ENCODE data around the gene TTC28.

TTC28 gene

DNA sequence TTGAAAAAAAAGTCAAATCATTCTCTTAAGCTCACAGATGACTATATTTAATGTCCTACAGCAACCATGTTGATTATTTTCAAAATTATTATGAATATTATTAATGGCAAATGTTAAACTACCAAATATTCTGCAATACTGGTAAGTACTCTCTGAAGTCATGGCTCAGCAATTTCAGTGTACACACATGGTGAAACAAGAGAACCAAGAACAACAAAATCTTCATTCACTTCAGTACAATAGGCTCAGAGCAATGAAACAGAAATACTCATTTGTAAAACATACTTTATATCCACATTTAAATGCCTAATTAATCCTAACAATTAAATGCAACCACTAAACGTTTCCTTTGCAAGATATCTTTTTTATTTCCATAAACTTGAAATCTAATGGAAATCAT is 347.2 kb downstream of the TTC28 start:
- no peaks in the 10 kb centered on the region for H3K4me1 ChIP-seq (ENCODE audit: insufficient read depth, low read length)
- H3K9me3 ChIP-seq (ENCODE audit: low read length), result no peaks in the 10 kb centered on the region
- H3K27me3 ChIP-seq (ENCODE audit: control insufficient read depth in 1 of 2, insufficient read depth in 2 of 2, low read length in 2 of 2), result no peaks in the 10 kb centered on the region
- H3K27ac ChIP-seq (ENCODE audit: low read depth, low read length), result no peak overlapping the region
- H3K36me3 ChIP-seq (ENCODE audit: insufficient read depth, low read length), result no peaks in the 10 kb centered on the region
- no peak overlapping the region for H3K9ac ChIP-seq (ENCODE audit: low read length)
- no peak overlapping the region for H3K4me3 ChIP-seq (ENCODE audit: low read depth in 1 of 2, low read length in 2 of 2)

DNA sequence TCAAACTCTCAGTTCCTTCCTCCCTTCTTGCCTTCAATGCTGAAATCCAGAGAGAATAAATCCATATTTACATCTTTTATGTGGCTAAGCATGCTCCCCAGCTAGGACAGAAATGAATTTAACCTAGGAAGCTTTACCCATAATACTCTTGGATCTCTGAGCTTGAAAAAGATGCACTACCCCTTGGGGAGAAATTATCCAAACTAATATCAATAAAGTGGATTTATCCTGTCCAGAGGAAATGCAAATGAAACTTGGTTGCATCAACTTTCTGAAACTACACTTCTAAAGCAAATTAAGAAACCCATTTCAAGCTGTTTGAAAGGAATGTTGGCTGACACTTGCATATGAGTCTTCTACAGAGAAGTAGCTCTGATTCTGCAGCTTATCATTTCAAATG is 347.9 kb downstream of the TTC28 start:
- no peaks in the 10 kb centered on the region for H3K4me1 ChIP-seq (ENCODE audit: insufficient read depth, low read length)
- no peaks in the 10 kb centered on the region for H3K36me3 ChIP-seq (ENCODE audit: insufficient read depth, low read length)
- no peaks in the 10 kb centered on the region for H3K9me3 ChIP-seq (ENCODE audit: low read length)
- no peak overlapping the region for H3K27ac ChIP-seq (ENCODE audit: low read depth, low read length)
- H3K27me3 ChIP-seq (ENCODE audit: control insufficient read depth in 1 of 2, insufficient read depth in 2 of 2, low read length in 2 of 2), result no peaks in the 10 kb centered on the region
- no peak overlapping the region for H3K9ac ChIP-seq (ENCODE audit: low read length)
- no peak overlapping the region for H3K4me3 ChIP-seq (ENCODE audit: low read depth in 1 of 2, low read length in 2 of 2)

DNA sequence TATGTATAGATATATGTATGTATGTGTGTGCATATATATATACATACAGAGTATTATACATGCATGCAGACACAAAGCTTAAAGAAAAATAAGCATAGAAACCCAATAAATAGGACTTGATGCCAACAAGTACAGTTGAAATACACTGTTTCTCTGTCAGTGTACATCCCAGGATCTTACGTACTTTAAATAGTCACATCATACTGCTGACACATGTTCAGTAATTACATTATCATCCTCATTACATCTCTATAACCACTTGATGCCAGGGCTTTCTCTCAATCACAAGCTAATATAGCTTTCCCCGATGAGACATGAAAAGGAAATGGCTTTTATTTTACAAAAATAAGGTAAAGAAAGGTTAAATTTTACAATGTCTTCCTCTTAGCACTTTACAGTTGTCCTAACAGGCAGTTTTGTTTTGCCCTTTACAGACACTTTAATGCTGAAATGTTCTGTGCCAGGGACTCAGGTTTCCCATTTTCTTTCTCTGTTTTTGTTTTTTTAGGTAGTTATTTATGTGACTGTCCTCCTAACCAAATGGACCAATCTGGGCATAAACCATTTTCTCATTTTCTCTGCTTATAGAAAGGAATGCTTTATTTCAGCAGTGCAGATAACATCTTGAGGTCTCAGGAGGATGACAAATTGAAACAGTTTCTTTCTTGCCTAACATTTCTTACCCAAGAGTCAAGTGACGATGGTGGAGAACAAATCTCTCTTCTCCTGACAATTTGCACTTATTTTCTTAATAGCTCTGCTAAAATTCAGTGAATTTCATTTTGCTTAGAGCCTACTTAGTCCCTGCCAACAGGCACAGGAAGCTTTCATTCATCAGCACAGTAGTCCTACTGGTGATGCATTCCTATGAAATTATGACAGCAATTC is 350.2 kb downstream of the TTC28 start:
- Histone ChIP-seq H3K9me3 (ENCODE audit: low read length) (no peaks in the 10 kb centered on the region), H3K9ac (ENCODE audit: low read length) (no peak overlapping the region), H3K27me3 (ENCODE audit: control insufficient read depth in 1 of 2, insufficient read depth in 2 of 2, low read length in 2 of 2) (no peaks in the 10 kb centered on the region), H3K4me3 (ENCODE audit: low read depth in 1 of 2, low read length in 2 of 2) (no peak overlapping the region), H3K4me1 (ENCODE audit: insufficient read depth, low read length) (no peaks in the 10 kb centered on the region), H3K36me3 (ENCODE audit: insufficient read depth, low read length) (no peaks in the 10 kb centered on the region), H3K27ac (ENCODE audit: low read depth, low read length) (no peak overlapping the region)

DNA sequence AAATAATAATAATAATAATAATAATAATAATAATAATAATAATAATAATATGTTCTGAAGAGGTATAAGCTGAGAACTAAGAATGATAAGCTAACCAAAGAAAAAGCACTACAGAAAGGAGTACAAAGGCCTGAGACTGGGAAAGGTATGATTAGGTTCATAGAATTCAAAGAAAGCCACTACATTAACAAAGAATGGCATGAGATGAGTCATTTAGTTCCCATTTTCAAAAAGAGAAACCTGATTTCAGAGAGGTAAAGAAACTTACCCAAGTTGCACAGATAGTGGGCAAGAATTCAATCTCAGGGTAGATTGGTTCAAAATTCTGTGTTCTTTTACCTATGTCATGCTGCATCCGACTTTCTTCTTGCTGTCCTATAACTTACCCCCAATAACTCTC is 350.9 kb downstream of the TTC28 start:
- no peaks in the 10 kb centered on the region for H3K27me3 ChIP-seq (ENCODE audit: control insufficient read depth in 1 of 2, insufficient read depth in 2 of 2, low read length in 2 of 2)
- H3K9ac ChIP-seq (ENCODE audit: low read length), result no peak overlapping the region
- H3K36me3 ChIP-seq (ENCODE audit: insufficient read depth, low read length), result no peaks in the 10 kb centered on the region
- no peaks in the 10 kb centered on the region for H3K9me3 ChIP-seq (ENCODE audit: low read length)
- H3K4me1 ChIP-seq (ENCODE audit: insufficient read depth, low read length), result no peaks in the 10 kb centered on the region
- H3K27ac ChIP-seq (ENCODE audit: low read depth, low read length), result no peak overlapping the region
- no peak overlapping the region for H3K4me3 ChIP-seq (ENCODE audit: low read depth in 1 of 2, low read length in 2 of 2)

DNA sequence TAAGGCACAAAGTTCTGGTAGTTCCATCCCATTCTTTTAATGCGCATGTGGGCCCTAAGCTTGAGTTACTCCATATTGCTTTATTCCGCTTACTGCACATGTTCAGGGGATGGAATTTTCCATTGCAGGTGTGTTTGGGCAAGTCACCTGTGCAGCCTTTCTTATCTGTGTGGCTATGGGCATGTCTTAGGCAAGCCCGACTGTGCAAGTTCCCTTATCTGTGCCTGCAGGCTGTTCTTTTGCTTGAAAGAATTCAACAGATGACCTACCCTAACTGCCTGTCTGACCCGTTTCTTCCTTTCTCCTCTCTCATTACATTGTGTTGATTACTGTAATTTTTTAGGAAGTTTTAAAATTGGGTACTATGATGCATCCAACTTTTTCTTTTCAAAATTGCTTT is 363.6 kb downstream of the TTC28 start:
- no peaks in the 10 kb centered on the region for H3K4me1 ChIP-seq (ENCODE audit: insufficient read depth, low read length)
- H3K27me3 ChIP-seq (ENCODE audit: control insufficient read depth in 1 of 2, insufficient read depth in 2 of 2, low read length in 2 of 2), result no peaks in the 10 kb centered on the region
- no peaks in the 10 kb centered on the region for H3K9me3 ChIP-seq (ENCODE audit: low read length)
- H3K36me3 ChIP-seq (ENCODE audit: insufficient read depth, low read length), result no peaks in the 10 kb centered on the region
- H3K9ac ChIP-seq (ENCODE audit: low read length), result no peak overlapping the region
- H3K4me3 ChIP-seq (ENCODE audit: low read depth in 1 of 2, low read length in 2 of 2), result no peak overlapping the region
- H3K27ac ChIP-seq (ENCODE audit: low read depth, low read length), result no peak overlapping the region

DNA sequence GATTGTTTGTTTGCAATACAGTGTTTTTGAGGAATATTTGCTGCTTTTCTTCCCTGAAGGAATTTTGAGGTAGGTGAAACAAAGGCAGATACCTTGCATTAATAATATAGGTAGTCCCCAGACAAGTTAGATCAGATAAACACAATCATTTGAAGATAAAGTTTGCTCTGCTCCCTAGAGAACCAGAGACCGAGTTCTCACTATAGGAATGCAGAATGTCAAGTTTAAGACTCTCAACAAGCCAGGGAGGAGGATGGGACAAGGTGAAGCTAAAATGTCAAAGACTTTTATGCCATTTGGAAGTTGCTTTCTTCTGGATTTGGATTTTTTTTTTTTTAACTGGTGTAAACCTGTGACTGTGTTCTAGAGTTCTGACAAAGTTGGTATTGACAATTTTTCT is 364.7 kb downstream of the TTC28 start:
- H3K27me3 ChIP-seq (ENCODE audit: control insufficient read depth in 1 of 2, insufficient read depth in 2 of 2, low read length in 2 of 2), result no peaks in the 10 kb centered on the region
- no peaks in the 10 kb centered on the region for H3K36me3 ChIP-seq (ENCODE audit: insufficient read depth, low read length)
- H3K4me1 ChIP-seq (ENCODE audit: insufficient read depth, low read length), result no peaks in the 10 kb centered on the region
- no peak overlapping the region for H3K4me3 ChIP-seq (ENCODE audit: low read depth in 1 of 2, low read length in 2 of 2)
- H3K9ac ChIP-seq (ENCODE audit: low read length), result no peak overlapping the region
- no peak overlapping the region for H3K27ac ChIP-seq (ENCODE audit: low read depth, low read length)
- no peaks in the 10 kb centered on the region for H3K9me3 ChIP-seq (ENCODE audit: low read length)

DNA sequence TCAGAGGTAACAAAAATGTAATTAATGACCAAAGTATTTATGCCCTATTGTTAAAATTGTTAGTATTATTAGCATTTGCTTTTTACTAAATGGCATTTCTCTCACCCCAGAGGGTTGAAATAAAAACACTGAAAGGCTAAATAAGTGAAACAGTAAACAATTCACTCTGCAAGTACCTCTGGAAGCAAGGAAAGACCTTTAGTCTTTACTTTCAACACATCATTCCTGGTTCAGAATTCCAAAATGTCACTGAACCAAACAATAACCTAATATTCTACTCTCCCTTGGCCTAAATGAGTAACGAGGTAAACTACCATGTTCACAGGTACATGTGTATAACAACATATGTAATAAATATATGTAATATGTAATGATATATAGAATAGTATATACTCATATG is 369.3 kb downstream of the TTC28 start:
- no peaks in the 10 kb centered on the region for H3K9me3 ChIP-seq (ENCODE audit: low read length)
- H3K27me3 ChIP-seq (ENCODE audit: control insufficient read depth in 1 of 2, insufficient read depth in 2 of 2, low read length in 2 of 2), result no peaks in the 10 kb centered on the region
- H3K36me3 ChIP-seq (ENCODE audit: insufficient read depth, low read length), result no peaks in the 10 kb centered on the region
- no peak overlapping the region for H3K27ac ChIP-seq (ENCODE audit: low read depth, low read length)
- H3K4me1 ChIP-seq (ENCODE audit: insufficient read depth, low read length), result no peaks in the 10 kb centered on the region
- H3K4me3 ChIP-seq (ENCODE audit: low read depth in 1 of 2, low read length in 2 of 2), result no peak overlapping the region
- no peak overlapping the region for H3K9ac ChIP-seq (ENCODE audit: low read length)

DNA sequence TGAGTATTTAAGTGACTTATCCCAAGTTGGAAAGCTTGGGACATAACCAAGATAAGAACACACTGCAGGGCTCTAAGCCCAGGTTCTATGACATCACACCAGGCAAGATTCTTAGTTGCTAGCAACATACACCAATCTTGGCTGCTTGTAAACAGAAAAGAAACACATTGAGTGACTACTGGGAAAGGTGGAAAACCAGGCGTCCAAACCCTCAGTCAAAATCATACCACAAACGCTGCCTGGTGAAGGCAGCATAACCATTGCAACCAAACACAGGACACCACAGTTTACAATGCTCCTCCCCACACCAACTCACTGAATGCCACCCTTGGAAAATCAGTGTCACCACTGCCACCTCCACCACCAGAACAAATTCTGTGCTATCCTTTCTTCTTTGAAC is 379.9 kb downstream of the TTC28 start:
- Histone ChIP-seq H3K4me3 (ENCODE audit: low read depth in 1 of 2, low read length in 2 of 2) (no peak overlapping the region), H3K9ac (ENCODE audit: low read length) (no peak overlapping the region), H3K4me1 (ENCODE audit: insufficient read depth, low read length) (peaks cover 13% of the 10 kb centered on the region), H3K9me3 (ENCODE audit: low read length) (no peaks in the 10 kb centered on the region), H3K27me3 (ENCODE audit: control insufficient read depth in 1 of 2, insufficient read depth in 2 of 2, low read length in 2 of 2) (no peaks in the 10 kb centered on the region), H3K27ac (ENCODE audit: low read depth, low read length) (no peak overlapping the region), H3K36me3 (ENCODE audit: insufficient read depth, low read length) (no peaks in the 10 kb centered on the region)

DNA sequence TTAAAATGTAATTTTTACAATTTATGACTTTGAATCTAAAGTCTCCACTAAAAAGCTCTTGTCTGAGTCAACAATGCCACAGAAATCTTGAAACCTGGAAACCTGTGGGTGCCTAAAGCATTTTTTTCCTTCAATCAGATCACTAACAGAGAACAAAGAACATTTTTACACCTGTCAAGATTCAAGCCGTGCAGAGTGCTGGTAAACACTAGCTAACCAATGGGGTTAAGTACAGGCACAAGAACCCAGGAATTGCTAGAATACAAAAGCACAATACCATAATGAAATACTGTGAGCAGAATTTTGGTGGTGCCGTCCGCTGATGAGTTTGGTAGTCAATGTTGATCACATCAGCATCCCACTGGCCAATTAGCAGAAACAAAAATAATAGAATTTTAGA is 380.3 kb downstream of the TTC28 start:
- Histone ChIP-seq H3K9ac (ENCODE audit: low read length) (no peak overlapping the region), H3K9me3 (ENCODE audit: low read length) (no peaks in the 10 kb centered on the region), H3K4me3 (ENCODE audit: low read depth in 1 of 2, low read length in 2 of 2) (no peak overlapping the region), H3K36me3 (ENCODE audit: insufficient read depth, low read length) (no peaks in the 10 kb centered on the region), H3K27me3 (ENCODE audit: control insufficient read depth in 1 of 2, insufficient read depth in 2 of 2, low read length in 2 of 2) (no peaks in the 10 kb centered on the region), H3K27ac (ENCODE audit: low read depth, low read length) (no peak overlapping the region), H3K4me1 (ENCODE audit: insufficient read depth, low read length) (peaks cover 13% of the 10 kb centered on the region)

DNA sequence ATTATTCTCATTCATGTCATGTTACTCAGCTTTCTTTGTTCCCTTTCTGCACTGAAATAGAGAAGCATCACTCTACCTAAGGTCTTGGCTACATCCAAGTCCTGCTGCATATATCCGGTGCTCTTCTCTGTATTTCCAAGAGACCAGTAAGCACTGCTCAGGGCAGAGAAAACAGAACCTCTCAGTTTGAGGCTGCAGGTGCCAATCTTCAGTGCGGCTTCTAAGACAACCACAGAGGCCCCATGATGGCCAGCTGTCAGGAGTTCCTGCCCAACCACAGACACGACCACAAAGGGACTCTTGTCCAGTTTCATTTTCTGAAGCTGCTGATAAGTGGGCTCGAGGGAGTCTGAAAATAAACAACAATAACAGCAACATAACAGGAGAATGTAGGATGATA is 382.1 kb downstream of the TTC28 start:
- Histone ChIP-seq H3K4me3 (ENCODE audit: low read depth in 1 of 2, low read length in 2 of 2) (no peak overlapping the region), H3K4me1 (ENCODE audit: insufficient read depth, low read length) (peaks cover 13% of the 10 kb centered on the region), H3K27ac (ENCODE audit: low read depth, low read length) (no peak overlapping the region), H3K9ac (ENCODE audit: low read length) (no peak overlapping the region), H3K27me3 (ENCODE audit: control insufficient read depth in 1 of 2, insufficient read depth in 2 of 2, low read length in 2 of 2) (no peaks in the 10 kb centered on the region), H3K9me3 (ENCODE audit: low read length) (no peaks in the 10 kb centered on the region), H3K36me3 (ENCODE audit: insufficient read depth, low read length) (no peaks in the 10 kb centered on the region)

DNA sequence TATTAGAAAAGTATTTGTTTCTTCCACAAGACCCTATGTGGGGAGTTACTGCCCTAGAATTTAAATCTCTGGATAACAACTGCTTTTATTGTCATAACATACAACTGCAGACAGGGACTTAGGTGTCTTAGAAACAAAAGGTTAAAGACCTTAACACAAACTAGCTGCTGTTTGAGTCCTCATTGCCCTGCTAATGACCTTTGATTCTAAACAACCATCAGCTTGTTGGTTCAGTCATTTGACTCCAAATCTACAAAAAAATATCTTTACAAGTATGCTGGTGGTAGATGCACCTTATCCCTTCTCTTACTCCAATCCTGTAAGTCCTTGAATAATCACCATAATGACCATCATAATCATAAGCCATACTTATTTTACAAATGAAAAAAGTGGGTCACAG is 383.2 kb downstream of the TTC28 start:
- H3K27me3 ChIP-seq (ENCODE audit: control insufficient read depth in 1 of 2, insufficient read depth in 2 of 2, low read length in 2 of 2), result no peaks in the 10 kb centered on the region
- H3K9ac ChIP-seq (ENCODE audit: low read length), result no peak overlapping the region
- H3K36me3 ChIP-seq (ENCODE audit: insufficient read depth, low read length), result no peaks in the 10 kb centered on the region
- no peak overlapping the region for H3K27ac ChIP-seq (ENCODE audit: low read depth, low read length)
- H3K4me3 ChIP-seq (ENCODE audit: low read depth in 1 of 2, low read length in 2 of 2), result no peak overlapping the region
- H3K4me1 ChIP-seq (ENCODE audit: insufficient read depth, low read length), result peaks cover 13% of the 10 kb centered on the region
- H3K9me3 ChIP-seq (ENCODE audit: low read length), result no peaks in the 10 kb centered on the region

DNA sequence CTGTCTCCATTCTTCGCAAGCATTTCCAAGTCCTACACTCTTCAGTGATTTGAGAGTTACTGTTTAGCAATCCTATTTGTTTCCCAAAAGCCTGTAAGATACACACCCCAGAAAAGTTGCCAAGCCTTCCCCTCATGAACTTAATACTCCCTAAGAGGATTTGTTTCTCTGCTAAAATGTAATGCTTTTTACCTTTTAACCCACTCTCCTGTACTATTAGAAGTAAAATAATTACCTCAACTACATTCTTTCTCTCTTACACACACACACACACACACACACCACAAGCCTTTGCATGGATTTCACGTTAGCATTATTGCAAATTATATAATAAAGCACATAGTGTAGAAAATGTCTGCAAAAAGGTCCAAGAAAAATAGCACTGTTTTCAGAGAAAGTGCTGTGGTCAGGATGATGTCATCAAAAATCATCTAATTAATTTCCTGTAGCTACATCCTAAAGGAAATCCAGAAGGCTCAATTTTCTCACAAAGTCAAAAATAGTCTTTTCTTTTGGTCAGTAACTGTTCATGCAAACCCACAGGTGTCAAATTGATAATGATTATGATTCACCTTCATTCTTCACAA is 396.5 kb downstream of the TTC28 start:
- Histone ChIP-seq H3K27ac (ENCODE audit: low read depth, low read length) (no peak overlapping the region), H3K4me3 (ENCODE audit: low read depth in 1 of 2, low read length in 2 of 2) (no peak overlapping the region)

More for the DNA sequence above, 396.5 kb downstream of the TTC28 start:
- H3K36me3 ChIP-seq (ENCODE audit: insufficient read depth, low read length), result no peaks in the 10 kb centered on the region
- no peaks in the 10 kb centered on the region for H3K27me3 ChIP-seq (ENCODE audit: control insufficient read depth in 1 of 2, insufficient read depth in 2 of 2, low read length in 2 of 2)
- no peaks in the 10 kb centered on the region for H3K9me3 ChIP-seq (ENCODE audit: low read length)
- no peak overlapping the region for H3K9ac ChIP-seq (ENCODE audit: low read length)
- H3K4me1 ChIP-seq (ENCODE audit: insufficient read depth, low read length), result peaks cover 7% of the 10 kb centered on the region

Measured in muscle layer of colon (tissue), 2 donors.